ENCODE measurements around the gene PALM3.
A peak's percentile ranks its signal among the peaks of the same experiment; 100 is the strongest.
"Not testable (repeated sequence)": the region's sequence is repeated elsewhere in the genome, so short reads cannot be mapped to it uniquely, and the experiment has no call there.

PALM3 gene

DNA sequence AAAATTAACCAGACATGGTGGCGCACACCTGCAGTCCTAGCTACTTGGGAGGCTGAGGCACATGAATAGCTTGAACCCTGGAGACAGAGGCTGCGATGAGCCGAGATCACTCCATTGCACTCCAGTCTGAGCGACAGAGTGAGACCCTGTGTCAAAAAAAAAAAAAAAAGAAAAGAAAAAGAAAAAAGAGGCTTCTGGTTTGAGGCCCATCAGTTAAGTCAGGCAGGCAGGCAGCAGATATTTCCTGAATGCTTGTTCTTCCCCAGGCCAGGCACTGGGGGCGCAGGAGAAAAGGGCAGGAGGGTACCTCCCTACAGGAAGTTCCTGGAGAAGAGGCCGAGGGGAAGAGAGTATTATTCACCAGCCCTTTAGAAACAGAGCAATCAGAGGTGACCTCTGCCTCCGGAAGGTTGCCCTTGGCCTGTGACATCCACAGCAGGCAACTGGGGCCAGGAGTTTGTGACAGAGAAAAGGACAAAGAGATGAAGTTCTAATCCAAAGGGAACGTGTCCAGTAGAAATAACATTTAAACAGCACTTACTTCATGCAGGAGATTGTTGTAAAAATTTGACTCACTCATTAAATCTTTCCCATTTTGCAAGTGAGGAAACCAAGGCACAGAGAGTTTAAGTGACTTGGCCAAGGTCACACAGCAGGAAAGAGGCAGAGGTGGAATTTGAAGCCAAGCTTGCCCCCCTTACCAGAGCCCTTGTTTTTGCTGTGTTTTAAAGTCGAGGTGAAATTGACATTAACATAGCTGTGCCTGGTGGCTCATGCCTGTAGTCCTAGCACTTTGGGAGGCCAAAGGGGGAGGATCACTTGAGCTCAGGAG is 38.3 kb downstream of the PALM3 start:
- DNase-seq = peak; percentile 64 to 77
- TF ChIP-seq GATA1 (IDR thresholded peaks at IDR 0.05; ENCODE audit: low read depth, low read length) = peak; percentile 34
- TF ChIP-seq POLR2A (IDR thresholded peaks at IDR 0.05; ENCODE audit: low read length) = no peak

DNA sequence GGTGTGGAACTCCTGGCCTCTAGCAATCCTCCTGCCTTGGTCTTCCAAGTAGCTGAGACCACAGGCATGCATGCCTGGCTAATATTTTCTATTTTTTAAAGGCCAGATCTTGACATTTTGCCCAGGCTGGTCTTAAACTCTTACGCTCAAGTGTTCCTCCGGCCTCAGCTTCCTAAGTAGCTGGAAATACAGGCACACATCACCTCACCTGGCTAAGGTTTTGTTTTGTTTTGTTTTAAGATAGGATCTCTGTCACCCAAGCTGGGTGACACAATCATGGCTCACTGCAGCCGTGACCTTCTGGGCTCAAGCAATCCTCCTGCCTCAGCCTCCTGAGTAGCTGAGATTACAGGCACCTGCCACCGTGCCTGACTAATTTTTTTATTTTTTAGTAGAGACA is 39.4 kb downstream of the PALM3 start:
- no peak for DNase-seq

DNA sequence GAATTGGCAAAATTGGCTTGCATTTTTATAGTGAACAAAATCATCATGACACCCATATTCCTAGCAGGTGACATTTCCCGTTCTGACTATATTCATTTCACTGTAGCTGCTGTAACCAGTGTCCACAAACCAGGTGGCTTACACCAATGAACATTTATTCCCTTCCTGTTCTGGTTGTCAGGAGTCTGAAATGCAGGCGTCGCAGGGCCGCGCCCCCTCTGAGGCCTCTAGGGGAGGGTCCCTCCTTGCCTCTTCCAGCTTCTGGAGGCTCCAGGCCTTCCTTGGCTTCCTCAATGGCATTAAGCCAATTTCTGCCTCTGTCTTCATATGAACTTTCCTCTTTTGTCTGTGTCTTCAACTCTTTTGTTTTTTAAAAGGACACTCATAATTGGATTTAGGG is 40.4 kb downstream of the PALM3 start:
- no peak for DNase-seq
- TF ChIP-seq GATA1 (IDR thresholded peaks at IDR 0.05; ENCODE audit: low read depth, low read length) (no peak), POLR2A (IDR thresholded peaks at IDR 0.05; ENCODE audit: low read length) (no peak)

More for the DNA sequence above, 39.4 kb downstream of the PALM3 start:
- TF ChIP-seq POLR2A (IDR thresholded peaks at IDR 0.05; ENCODE audit: low read length) (no peak), GATA1 (IDR thresholded peaks at IDR 0.05; ENCODE audit: low read depth, low read length) (no peak)

DNA sequence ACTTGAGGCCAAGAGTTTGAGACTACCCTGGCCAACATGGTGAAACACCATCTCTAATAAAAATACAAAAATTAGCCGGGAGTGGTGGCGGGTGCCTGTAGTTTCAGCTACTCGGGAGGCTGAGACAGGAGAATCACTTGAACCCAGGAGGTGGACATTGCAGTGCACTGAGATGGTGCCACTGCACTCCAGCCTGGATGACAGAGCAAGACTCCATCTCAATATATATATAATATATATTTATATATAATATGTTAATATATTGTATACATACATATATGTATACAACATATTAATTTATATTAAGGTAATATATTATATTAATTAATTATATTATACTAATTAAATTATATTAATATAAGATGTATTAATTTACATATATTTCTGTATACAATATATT is 42.1 kb downstream of the PALM3 start:
- not testable (repeated sequence) for DNase-seq

DNA sequence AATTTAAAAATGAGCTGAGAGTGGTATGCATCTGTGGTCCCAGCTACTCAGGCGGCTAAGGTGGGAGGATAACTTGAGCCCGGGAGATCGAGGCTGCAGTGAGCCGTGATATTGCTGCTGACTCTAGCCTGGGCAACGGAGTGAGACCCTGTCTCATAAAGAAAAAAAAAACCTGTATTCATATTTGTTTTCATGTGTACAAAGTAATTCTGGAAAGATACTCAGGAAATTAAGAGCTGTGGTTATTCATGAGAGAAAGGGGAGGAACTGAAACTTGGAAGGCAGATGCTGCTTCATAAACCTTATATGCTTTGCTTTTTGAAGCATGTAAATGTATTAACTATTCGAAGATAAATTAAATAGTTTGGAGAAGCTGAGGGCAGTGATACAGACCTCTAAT is 42.8 kb downstream of the PALM3 start:
- TF ChIP-seq GATA1 (IDR thresholded peaks at IDR 0.05; ENCODE audit: low read depth, low read length) (no peak), POLR2A (IDR thresholded peaks at IDR 0.05; ENCODE audit: low read length) (no peak)
- DNase-seq = no peak

DNA sequence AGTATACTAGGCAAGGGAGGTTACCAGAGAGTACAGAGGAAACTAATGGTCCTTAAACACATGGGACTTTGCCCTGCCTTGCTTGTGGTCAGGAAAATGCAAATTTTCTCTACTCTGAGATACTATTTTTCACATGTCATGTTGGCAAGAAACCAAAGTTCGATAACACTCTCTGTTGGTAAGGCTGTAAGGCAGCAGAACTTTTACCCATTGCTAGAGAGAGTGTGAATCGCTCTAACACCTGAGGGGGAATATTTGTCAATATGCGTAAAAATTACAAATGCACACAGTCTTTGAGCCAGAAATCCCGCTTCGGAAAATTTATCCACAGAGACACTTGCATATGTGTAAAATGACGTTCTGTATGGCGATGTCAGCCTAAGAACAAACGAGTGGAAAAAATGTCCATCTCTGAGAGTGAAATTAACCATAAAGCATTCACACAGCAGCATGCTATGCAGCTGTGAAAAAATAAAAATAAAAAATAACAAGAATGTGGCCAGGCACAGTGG is 46.3 kb downstream of the PALM3 start:
- TF ChIP-seq GATA1 (IDR thresholded peaks at IDR 0.05; ENCODE audit: low read depth, low read length) = no peak
- no peak for TF ChIP-seq POLR2A (IDR thresholded peaks at IDR 0.05; ENCODE audit: low read length)
- DNase-seq = peak; percentile 79 to 81

DNA sequence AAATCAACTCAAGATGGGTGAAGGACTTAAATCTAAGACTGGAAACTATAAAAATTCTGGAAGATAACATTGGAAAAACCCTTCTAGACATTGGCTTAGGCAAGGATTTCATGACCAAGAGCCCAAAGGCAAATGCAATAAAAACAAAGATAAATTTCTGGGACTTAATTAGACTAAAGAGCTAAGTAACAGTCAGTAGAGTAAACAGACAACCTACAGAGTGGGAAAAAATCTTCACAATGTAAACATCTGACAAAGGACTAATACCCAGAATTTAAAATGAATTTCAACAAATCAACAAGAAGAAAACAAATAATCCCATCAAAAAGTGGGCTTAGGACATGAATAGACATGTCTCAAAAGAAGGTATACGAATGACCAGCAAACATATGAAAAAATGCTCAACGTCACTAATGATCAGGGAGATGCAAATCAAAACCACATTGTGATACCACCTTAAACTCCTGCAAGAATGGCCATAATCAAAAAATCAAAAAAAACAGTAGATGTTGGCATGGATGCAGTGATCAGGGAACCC is 49.4 kb downstream of the PALM3 start:
- TF ChIP-seq GATA1 (IDR thresholded peaks at IDR 0.05; ENCODE audit: low read depth, low read length) (no peak), POLR2A (IDR thresholded peaks at IDR 0.05; ENCODE audit: low read length) (no peak)
- no peak for DNase-seq

DNA sequence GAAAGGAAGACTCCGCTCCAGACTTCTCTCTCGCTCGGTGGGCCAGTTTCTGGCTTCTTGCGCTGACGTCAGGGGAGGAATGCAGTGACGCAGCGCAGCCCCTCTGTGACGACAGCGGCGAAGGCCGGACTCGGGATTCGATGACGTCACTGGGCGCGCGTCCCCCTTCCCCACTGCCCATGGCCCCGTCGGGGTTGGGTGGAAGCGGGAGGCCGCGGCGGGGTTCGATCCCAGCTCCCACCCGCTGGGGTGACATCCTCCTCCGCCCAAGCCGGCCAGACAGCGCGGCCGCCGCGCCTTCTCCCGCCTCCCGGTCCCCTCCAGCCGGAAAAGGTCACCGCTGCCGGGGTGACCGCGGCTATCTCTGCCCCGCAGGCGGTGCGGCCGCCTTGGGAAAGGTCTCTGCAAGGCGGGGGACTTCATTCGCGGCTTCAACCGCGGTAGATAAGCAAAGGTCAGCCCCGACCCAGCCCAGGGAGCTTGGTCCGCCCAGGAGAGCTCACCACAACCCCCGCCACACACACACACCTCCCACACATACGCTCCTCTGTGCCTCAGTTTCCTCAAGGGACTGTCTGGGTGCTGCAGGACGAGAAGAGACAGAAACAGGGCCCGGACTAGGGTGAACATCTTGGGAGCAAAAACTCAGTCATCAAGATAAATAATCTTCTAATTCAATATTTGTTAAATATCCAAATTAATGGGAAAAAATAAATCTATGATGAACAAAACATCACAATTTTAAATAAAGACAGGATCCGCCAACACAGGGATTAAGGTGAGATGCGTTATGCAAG is 54.9 kb downstream of the PALM3 start:
- peak; percentile 96 to 97 for DNase-seq
- TF ChIP-seq POLR2A (IDR thresholded peaks at IDR 0.05; ENCODE audit: low read length) (peak; percentile 83), GATA1 (IDR thresholded peaks at IDR 0.05; ENCODE audit: low read depth, low read length) (peak; percentile 71)

DNA sequence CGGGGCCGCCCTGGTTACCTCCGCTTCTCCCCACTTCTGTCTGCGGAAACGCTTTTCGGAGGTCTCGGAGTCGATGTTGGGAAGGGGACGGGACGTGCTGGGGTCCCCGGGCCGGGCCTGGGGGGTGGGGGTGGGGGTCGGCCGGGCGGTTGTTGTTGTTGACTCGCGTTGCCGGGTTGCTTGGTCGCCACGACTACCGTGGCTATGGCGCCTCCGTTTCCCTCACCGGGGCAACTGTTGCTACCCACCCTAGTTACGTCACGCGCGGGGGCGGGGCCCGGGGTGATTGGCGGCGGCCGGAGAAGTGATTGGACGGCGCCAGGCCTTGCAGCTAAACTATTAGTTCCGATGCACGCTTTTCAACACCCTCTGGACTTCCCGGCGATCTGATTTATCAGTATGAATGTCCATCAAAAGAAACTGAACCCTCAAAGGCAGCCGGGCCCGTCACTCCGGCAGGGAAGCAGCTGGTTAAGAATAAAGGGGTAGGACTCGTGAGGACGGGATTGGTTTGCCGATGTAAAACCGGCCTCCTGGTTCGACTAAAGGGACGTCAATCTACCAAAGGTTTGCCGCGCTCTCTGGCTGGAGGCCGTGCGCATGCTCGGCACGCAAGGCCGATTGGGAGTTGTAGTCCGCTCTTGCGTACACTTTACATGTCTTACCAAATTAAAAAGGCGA is 55.7 kb downstream of the PALM3 start, which contains the start of gene RFX1:
RFX1 (minus strand) TSS at position 236 of the 681 bp plus-strand sequence. CDS start 12,477 bp downstream, outside the sequence.
- DNase-seq = peak; percentile 100
- TF ChIP-seq GATA1 (IDR thresholded peaks at IDR 0.05; ENCODE audit: low read depth, low read length) = no peak
- no peak for TF ChIP-seq POLR2A (IDR thresholded peaks at IDR 0.05; ENCODE audit: low read length)

DNA sequence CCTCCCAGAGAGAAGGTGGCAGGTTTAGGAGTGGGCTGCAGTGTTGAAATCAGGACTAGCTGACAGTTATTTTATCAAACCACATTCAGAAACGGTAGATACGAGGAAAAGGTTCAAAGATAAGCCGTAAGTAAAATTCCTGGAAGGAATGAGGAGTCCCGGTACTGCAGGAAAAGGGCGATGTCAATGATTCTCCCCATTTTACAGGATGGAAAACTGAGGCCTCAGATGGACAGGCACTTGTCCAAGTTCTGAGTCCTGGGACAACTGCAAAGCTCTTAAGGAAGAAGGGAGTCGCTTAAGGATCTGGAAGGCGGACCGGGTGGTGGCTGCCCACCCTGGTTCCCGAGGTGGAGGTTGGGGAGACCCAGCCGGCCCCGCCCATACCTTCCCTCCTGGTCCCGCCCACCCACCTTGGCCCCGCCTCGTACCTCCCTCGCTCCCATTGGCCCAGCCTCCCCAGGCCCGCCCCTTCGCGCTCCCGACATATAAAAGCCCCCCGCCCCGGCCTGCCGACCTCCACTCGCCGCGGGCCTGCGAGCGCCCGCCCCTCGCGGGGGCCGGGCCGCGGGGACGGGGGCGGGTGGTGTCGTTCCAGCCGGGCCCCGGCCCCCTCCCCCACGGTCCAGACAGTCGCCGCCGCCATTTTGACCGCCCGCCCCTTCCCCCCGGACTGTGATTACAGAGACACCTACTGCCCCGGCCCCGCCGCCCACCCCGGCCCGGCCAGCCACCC is 56.4 kb downstream of the PALM3 start:
- peak; percentile 88 to 91 for DNase-seq
- no peak for TF ChIP-seq GATA1 (IDR thresholded peaks at IDR 0.05; ENCODE audit: low read depth, low read length)
- no peak for TF ChIP-seq POLR2A (IDR thresholded peaks at IDR 0.05; ENCODE audit: low read length)

DNA sequence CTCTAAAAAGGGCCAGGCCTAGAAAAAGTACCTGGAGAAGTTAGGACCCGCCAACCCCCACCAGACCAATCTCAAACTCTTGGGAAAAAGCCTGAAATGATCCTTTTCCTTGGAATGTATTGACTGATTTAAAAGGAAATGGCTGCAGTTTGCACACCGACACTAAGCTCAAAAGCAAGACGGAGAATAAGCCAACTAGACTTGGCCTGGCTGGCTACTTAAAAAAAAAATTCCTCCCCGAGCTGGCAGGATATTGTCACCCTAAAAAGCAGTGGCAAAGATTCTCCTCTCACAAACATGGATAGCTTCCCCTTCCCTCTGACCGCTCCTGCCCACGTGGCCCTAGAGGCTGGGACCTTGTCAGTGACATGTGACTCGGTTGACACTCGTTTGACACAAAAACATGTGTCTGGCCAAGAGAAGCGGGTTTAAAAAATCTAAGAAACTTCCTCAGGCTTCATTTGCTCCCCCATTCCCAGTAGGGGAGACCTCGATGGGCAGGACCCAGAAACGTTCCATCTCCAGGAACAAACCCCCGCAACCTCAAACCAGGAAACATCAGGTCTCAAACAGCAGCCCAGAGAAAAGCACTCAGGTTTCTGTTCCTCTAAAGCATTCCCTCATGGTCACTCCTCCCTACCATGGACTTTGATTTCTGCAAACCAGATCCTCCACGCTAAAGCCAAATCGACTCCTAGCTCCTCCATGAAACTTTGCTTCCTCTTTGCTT is 57.1 kb downstream of the PALM3 start:
- DNase-seq = peak; percentile 42 to 49
- TF ChIP-seq POLR2A (IDR thresholded peaks at IDR 0.05; ENCODE audit: low read length) (no peak), GATA1 (IDR thresholded peaks at IDR 0.05; ENCODE audit: low read depth, low read length) (no peak)
